ENCODE data around the gene PC.

DNA sequence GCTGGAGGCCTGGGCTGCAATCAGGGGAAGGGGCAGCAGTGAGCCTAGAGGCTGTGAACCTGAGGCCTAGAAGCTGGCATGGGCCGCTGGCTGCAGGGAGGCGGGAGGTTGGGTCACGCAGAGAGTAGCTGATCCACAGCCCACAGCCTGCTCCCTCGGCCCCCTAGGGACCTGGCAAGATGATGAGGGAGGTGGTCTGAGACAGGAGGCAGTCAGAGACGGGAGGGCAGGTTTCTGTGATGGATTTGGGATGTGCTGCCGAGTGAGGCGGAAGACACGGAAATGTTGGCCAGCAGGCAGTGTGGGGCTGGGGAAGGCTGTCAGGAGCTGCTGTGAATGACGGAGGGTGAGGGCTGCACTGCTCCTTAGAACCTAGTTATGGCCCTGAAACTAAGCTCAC, 78.6 kb downstream of the PC start:
- TF ChIP-seq CTCF (conservative IDR thresholded peaks at IDR 0.05; ENCODE audit: low read depth, low read length) (no peak), EZH2 (IDR thresholded peaks at IDR 0.05; ENCODE audit: borderline replicate concordance, low read depth, low read length, poor library complexity, severe bottlenecking) (no peak)

Data from A673 (cell line).